ENCODE measurements around the gene CASP8AP2.

DNA sequence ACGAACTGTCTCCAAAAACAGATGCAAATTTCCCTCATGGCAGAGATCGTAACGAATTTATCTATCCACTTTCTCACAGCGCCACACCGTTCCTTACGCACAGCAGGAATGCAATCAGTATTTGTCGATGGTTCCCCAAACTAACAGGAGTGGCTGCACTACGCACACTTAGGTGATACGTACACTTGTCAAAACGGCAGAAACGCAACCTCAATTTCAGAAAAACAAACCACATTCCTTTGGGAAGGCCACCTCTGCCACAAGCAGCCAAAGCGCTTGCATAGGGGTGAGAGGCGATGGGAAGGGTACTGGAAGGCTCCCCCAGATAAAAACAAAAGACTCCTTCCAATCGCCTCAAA is 10.7 kb upstream of the CASP8AP2 start:
- TF ChIP-seq, protein P1, sequence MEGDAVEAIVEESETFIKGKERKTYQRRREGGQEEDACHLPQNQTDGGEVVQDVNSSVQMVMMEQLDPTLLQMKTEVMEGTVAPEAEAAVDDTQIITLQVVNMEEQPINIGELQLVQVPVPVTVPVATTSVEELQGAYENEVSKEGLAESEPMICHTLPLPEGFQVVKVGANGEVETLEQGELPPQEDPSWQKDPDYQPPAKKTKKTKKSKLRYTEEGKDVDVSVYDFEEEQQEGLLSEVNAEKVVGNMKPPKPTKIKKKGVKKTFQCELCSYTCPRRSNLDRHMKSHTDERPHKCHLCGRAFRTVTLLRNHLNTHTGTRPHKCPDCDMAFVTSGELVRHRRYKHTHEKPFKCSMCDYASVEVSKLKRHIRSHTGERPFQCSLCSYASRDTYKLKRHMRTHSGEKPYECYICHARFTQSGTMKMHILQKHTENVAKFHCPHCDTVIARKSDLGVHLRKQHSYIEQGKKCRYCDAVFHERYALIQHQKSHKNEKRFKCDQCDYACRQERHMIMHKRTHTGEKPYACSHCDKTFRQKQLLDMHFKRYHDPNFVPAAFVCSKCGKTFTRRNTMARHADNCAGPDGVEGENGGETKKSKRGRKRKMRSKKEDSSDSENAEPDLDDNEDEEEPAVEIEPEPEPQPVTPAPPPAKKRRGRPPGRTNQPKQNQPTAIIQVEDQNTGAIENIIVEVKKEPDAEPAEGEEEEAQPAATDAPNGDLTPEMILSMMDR (IDR thresholded peaks at IDR 0.05), result no peak
- TF ChIP-seq POLR2A (IDR thresholded peaks at IDR 0.05) (no peak), EP300 (IDR thresholded peaks at IDR 0.05) (no peak), POLR2AphosphoS5 (IDR thresholded peaks at IDR 0.05) (no peak)
